SH-SY5Y (cell line): Measurements from ENCODE around the gene BPIFB3.

Source experiments
- GATA2 ChIP-seq: IDR thresholded peaks from 2 replicates; pipeline ENCODE4 v1.6.1; 2011; ENCODE audit warnings: mild to moderate bottlenecking, low read depth, low read length
- GATA3 ChIP-seq: IDR thresholded peaks from 2 replicates; pipeline ENCODE4 v1.6.1; 2011; ENCODE audit warnings: low read depth, mild to moderate bottlenecking, low read length, moderate library complexity

DNA sequence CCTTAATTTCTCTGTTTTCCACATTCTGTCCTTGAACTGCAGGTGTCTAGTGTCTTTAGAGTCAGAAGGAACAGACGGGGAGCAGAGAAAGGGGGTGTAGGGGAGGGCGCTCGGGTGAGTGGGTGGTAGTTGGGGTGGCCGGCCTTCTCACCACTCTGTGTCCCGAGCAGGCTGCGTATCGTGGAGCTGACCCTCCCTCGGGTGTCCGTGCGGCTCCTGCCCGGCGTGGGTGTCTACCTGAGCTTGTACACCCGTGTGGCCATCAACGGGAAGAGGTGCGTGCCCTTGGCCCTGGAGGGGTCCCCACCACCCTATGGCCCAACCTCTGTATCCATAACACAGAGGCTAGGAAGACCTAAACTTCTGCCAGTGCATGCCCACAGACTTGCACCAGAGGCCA is 31.0 kb downstream of the BPIFB3 start:
- TF ChIP-seq GATA2 (no peak), GATA3 (no peak)
